Chondrocyte (in vitro differentiated cells): ENCODE data around the gene PCDHB1. TPM values are rescaled to one million over a fixed set of nuclear protein-coding genes. Genes with fewer than 3 reads are reported as not detected.
"Not testable (repeated sequence)": the region's sequence is repeated elsewhere in the genome, so short reads cannot be mapped to it uniquely, and the experiment has no call there.

Source experiments
- DNase-seq: peaks from one replicate; pipeline ENCODE4 v3.0.0; 2021; ENCODE audit warnings: mixed read lengths, low spot score
- H3K27ac Mint-ChIP-seq: one replicate; pipeline ENCODE4 v1.8.0; 2021; ENCODE audit warnings: mild to moderate bottlenecking, moderate library complexity, mixed read lengths; ENCODE audit not compliant: unreplicated experiment
- H3K27me3 Mint-ChIP-seq: 2 replicates; pipeline ENCODE4 v1.8.0; 2021; ENCODE audit warnings: low read depth, mixed read lengths
- H3K36me3 Mint-ChIP-seq: 2 replicates; pipeline ENCODE4 v1.8.0; 2021; ENCODE audit warnings: low read depth, mixed read lengths
- H3K4me1 Mint-ChIP-seq: 2 replicates; pipeline ENCODE4 v1.8.0; 2021; ENCODE audit warnings: low read depth, mild to moderate bottlenecking, mixed read lengths
- H3K4me3 Mint-ChIP-seq: one replicate; pipeline ENCODE4 v1.8.0; 2021; ENCODE audit warnings: mild to moderate bottlenecking, moderate library complexity, mixed read lengths; ENCODE audit not compliant: unreplicated experiment
- H3K9me3 Mint-ChIP-seq: 2 replicates; pipeline ENCODE4 v1.8.0; 2021; ENCODE audit warnings: low read depth, mixed read lengths
- CTCF ChIP-seq: fragments of 200-600 bp; sonication (generic); IDR thresholded peaks from 2 replicates; pipeline ENCODE4 v1.5.0; 2021; ENCODE audit warnings: antibody characterized with exemption, mild to moderate bottlenecking, moderate library complexity
- total RNA-seq: library from RNA; stranded (reverse); gene quantifications from 3 replicates; pipeline ENCODE4 v1.2.1, GENCODE V29; 2021

PCDHB1 gene
- total RNA-seq, 1 donor from 2014 or later = 0.05 TPM

- no peak for DNase-seq
- Mint-ChIP-seq H3K9me3 (peaks cover 10% of the 10 kb centered on the region), H3K4me1 (peaks cover 3% of the 10 kb centered on the region), H3K36me3 (peaks cover 4% of the 10 kb centered on the region), H3K27me3 (peaks cover 4% of the 10 kb centered on the region), H3K27ac (no peak overlapping the region), H3K4me3 (no peak overlapping the region)
- no peak for TF ChIP-seq CTCF
Measured at GRCh38 chr5:141082228-141082627, 31.1 kb downstream of the PCDHB1 start.

GRCh38 chr5:141084487-141084989, 33.4 kb downstream of the PCDHB1 start:
- H3K27ac Mint-ChIP-seq = peak overlapping the region; percentile 85
- peak; percentile 65 for TF ChIP-seq CTCF
- peaks cover 3% of the 10 kb centered on the region for H3K4me1 Mint-ChIP-seq
- peak overlapping the region; percentile 82 for H3K4me3 Mint-ChIP-seq
- H3K27me3 Mint-ChIP-seq = peaks cover 8% of the 10 kb centered on the region
- peaks cover 7% of the 10 kb centered on the region for H3K9me3 Mint-ChIP-seq
- DNase-seq = no peak
- H3K36me3 Mint-ChIP-seq = peaks cover 4% of the 10 kb centered on the region

- peak; percentile 94 for TF ChIP-seq CTCF
- Mint-ChIP-seq H3K4me3 (peak within 1 kb of the TSS; percentile 86), H3K4me1 (peaks cover 11% of the 10 kb centered on the region), H3K27ac (peak within 1 kb of the TSS; percentile 97), H3K27me3 (peaks cover 2% of the 10 kb centered on the region), H3K9me3 (peaks cover 21% of the 10 kb centered on the region), H3K36me3 (peaks cover 21% of the 10 kb centered on the region)
- no peak for DNase-seq
Measured at GRCh38 chr5:141094481-141095262, 43.5 kb downstream of the PCDHB1 start, which contains the start of gene PCDHB2. Gene PCDHB2, plus strand, starts transcription at chr5:141094615. Its CDS starts 176 bp downstream, at chr5:141094791.

- no peak for DNase-seq
- peaks cover 27% of the 10 kb centered on the region for H3K36me3 Mint-ChIP-seq
- H3K4me3 Mint-ChIP-seq = peak overlapping the region; percentile 86
- H3K4me1 Mint-ChIP-seq = peaks cover 11% of the 10 kb centered on the region
- peak overlapping the region; percentile 97 for H3K27ac Mint-ChIP-seq
- TF ChIP-seq CTCF = no peak
- peaks cover 2% of the 10 kb centered on the region for H3K27me3 Mint-ChIP-seq
- peaks cover 26% of the 10 kb centered on the region for H3K9me3 Mint-ChIP-seq
Measured at GRCh38 chr5:141095263-141095641, 44.1 kb downstream of the PCDHB1 start.

GRCh38 chr5:141096181-141096580, 45.0 kb downstream of the PCDHB1 start:
- not testable (repeated sequence) for H3K4me3 Mint-ChIP-seq, H3K27ac Mint-ChIP-seq, H3K27me3 Mint-ChIP-seq, DNase-seq
- H3K4me1 Mint-ChIP-seq = peaks cover 11% of the 10 kb centered on the region
- H3K36me3 Mint-ChIP-seq = peaks cover 37% of the 10 kb centered on the region
- peaks cover 36% of the 10 kb centered on the region for H3K9me3 Mint-ChIP-seq

- not testable (repeated sequence) for DNase-seq, H3K4me3 Mint-ChIP-seq, H3K27ac Mint-ChIP-seq, H3K27me3 Mint-ChIP-seq
- H3K36me3 Mint-ChIP-seq = peaks cover 41% of the 10 kb centered on the region
- H3K4me1 Mint-ChIP-seq = peaks cover 11% of the 10 kb centered on the region
- H3K9me3 Mint-ChIP-seq = peaks cover 40% of the 10 kb centered on the region
Measured at GRCh38 chr5:141096586-141096985, 45.4 kb downstream of the PCDHB1 start.
